ENCODE data around the gene GHRL. TPM values are rescaled to one million over a fixed set of nuclear protein-coding genes. Genes with fewer than 3 reads are reported as not detected.
A peak's percentile ranks its signal among the peaks of the same experiment; 100 is the strongest.

Gene GHRL
- total and polyA plus RNA-seq, 4 donors: 0.39 to 1.9 (median 1.6) TPM; not detected in 1

GRCh38 chr3:10336761-10337160, 44.0 kb upstream of the GHRL start:
- no peak overlapping the region for H3K27ac ChIP-seq (ENCODE audit: low read depth, low read length)
- no peaks in the 10 kb centered on the region for H3K4me1 ChIP-seq (ENCODE audit: control insufficient read depth, insufficient read depth, low read length)
- peaks cover 96% of the 10 kb centered on the region for H3K36me3 ChIP-seq (ENCODE audit: control insufficient read depth, insufficient read depth, low read length)
- no peak overlapping the region for H3K4me3 ChIP-seq (ENCODE audit: low read depth, low read length)
- WGBS (ENCODE audit: insufficient coverage): 88% methylated on average over 11 of the region's 11 CpGs
- H3K9me3 ChIP-seq (ENCODE audit: control insufficient read depth, insufficient read depth, low read length): no peaks in the 10 kb centered on the region
- DNase-seq (ENCODE audit: low read depth in 4 of 6, low spot score in 6 of 6): no peak
- H3K27me3 ChIP-seq (ENCODE audit: control insufficient read depth, insufficient read depth, low read length): no peaks in the 10 kb centered on the region

- 82% methylated on average over 24 of the region's 29 CpGs for WGBS (ENCODE audit: insufficient coverage)
- peaks cover 94% of the 10 kb centered on the region for H3K36me3 ChIP-seq (ENCODE audit: control insufficient read depth, insufficient read depth, low read length)
These were observed 43.3 kb upstream of the GHRL start for GRCh38 chr3:10335871-10336622.

GRCh38 chr3:10335190-10335738, 42.5 kb upstream of the GHRL start:
- H3K27ac ChIP-seq (ENCODE audit: low read depth, low read length): no peak overlapping the region
- H3K4me3 ChIP-seq (ENCODE audit: low read depth, low read length): no peak overlapping the region
- no peaks in the 10 kb centered on the region for H3K4me1 ChIP-seq (ENCODE audit: control insufficient read depth, insufficient read depth, low read length)
- no peaks in the 10 kb centered on the region for H3K27me3 ChIP-seq (ENCODE audit: control insufficient read depth, insufficient read depth, low read length)
- no peaks in the 10 kb centered on the region for H3K9me3 ChIP-seq (ENCODE audit: control insufficient read depth, insufficient read depth, low read length)
- 93% methylated on average over 4 of the region's 4 CpGs for WGBS (ENCODE audit: insufficient coverage)
- peaks cover 92% of the 10 kb centered on the region for H3K36me3 ChIP-seq (ENCODE audit: control insufficient read depth, insufficient read depth, low read length)
- no peak for DNase-seq (ENCODE audit: low read depth in 4 of 6, low spot score in 6 of 6)

More at GRCh38 chr3:10335871-10336622, 43.3 kb upstream of the GHRL start:
- no peak for DNase-seq (ENCODE audit: low read depth in 4 of 6, low spot score in 6 of 6)
- Histone ChIP-seq H3K4me1 (ENCODE audit: control insufficient read depth, insufficient read depth, low read length) (no peaks in the 10 kb centered on the region), H3K4me3 (ENCODE audit: low read depth, low read length) (no peak overlapping the region), H3K27ac (ENCODE audit: low read depth, low read length) (no peak overlapping the region), H3K9me3 (ENCODE audit: control insufficient read depth, insufficient read depth, low read length) (no peaks in the 10 kb centered on the region), H3K27me3 (ENCODE audit: control insufficient read depth, insufficient read depth, low read length) (no peaks in the 10 kb centered on the region)

GRCh38 chr3:10334459-10334858, 41.7 kb upstream of the GHRL start:
- DNase-seq (ENCODE audit: low read depth in 4 of 6, low spot score in 6 of 6): peak in 1 of 6 donors; percentile 41
- Histone ChIP-seq H3K36me3 (ENCODE audit: control insufficient read depth, insufficient read depth, low read length) (peaks cover 89% of the 10 kb centered on the region), H3K4me1 (ENCODE audit: control insufficient read depth, insufficient read depth, low read length) (no peaks in the 10 kb centered on the region), H3K9me3 (ENCODE audit: control insufficient read depth, insufficient read depth, low read length) (no peaks in the 10 kb centered on the region), H3K27me3 (ENCODE audit: control insufficient read depth, insufficient read depth, low read length) (no peaks in the 10 kb centered on the region), H3K4me3 (ENCODE audit: low read depth, low read length) (no peak overlapping the region), H3K27ac (ENCODE audit: low read depth, low read length) (no peak overlapping the region)
- 70% methylated on average over 12 of the region's 12 CpGs for WGBS (ENCODE audit: insufficient coverage)

GRCh38 chr3:10334042-10334441, 41.3 kb upstream of the GHRL start:
- WGBS (ENCODE audit: insufficient coverage): 76% methylated on average over 11 of the region's 11 CpGs
- Histone ChIP-seq H3K4me1 (ENCODE audit: control insufficient read depth, insufficient read depth, low read length) (no peaks in the 10 kb centered on the region), H3K27me3 (ENCODE audit: control insufficient read depth, insufficient read depth, low read length) (no peaks in the 10 kb centered on the region), H3K4me3 (ENCODE audit: low read depth, low read length) (no peak overlapping the region), H3K9me3 (ENCODE audit: control insufficient read depth, insufficient read depth, low read length) (no peaks in the 10 kb centered on the region), H3K27ac (ENCODE audit: low read depth, low read length) (no peak overlapping the region), H3K36me3 (ENCODE audit: control insufficient read depth, insufficient read depth, low read length) (peaks cover 86% of the 10 kb centered on the region)
- no peak for DNase-seq (ENCODE audit: low read depth in 4 of 6, low spot score in 6 of 6)

GRCh38 chr3:10333349-10333650, 40.6 kb upstream of the GHRL start:
- H3K27me3 ChIP-seq (ENCODE audit: control insufficient read depth, insufficient read depth, low read length): no peaks in the 10 kb centered on the region
- no peak overlapping the region for H3K4me3 ChIP-seq (ENCODE audit: low read depth, low read length)
- WGBS (ENCODE audit: insufficient coverage): 81% methylated on average over 1 of the region's 2 CpGs
- peaks cover 86% of the 10 kb centered on the region for H3K36me3 ChIP-seq (ENCODE audit: control insufficient read depth, insufficient read depth, low read length)
- no peak overlapping the region for H3K27ac ChIP-seq (ENCODE audit: low read depth, low read length)
- H3K4me1 ChIP-seq (ENCODE audit: control insufficient read depth, insufficient read depth, low read length): no peaks in the 10 kb centered on the region
- DNase-seq (ENCODE audit: low read depth in 4 of 6, low spot score in 6 of 6): no peak
- no peaks in the 10 kb centered on the region for H3K9me3 ChIP-seq (ENCODE audit: control insufficient read depth, insufficient read depth, low read length)

GRCh38 chr3:10332481-10333348, 40.0 kb upstream of the GHRL start:
- Histone ChIP-seq H3K36me3 (ENCODE audit: control insufficient read depth, insufficient read depth, low read length) (peaks cover 82% of the 10 kb centered on the region), H3K27me3 (ENCODE audit: control insufficient read depth, insufficient read depth, low read length) (no peaks in the 10 kb centered on the region), H3K4me1 (ENCODE audit: control insufficient read depth, insufficient read depth, low read length) (no peaks in the 10 kb centered on the region), H3K4me3 (ENCODE audit: low read depth, low read length) (no peak overlapping the region), H3K27ac (ENCODE audit: low read depth, low read length) (no peak overlapping the region), H3K9me3 (ENCODE audit: control insufficient read depth, insufficient read depth, low read length) (no peaks in the 10 kb centered on the region)
- no peak for DNase-seq (ENCODE audit: low read depth in 4 of 6, low spot score in 6 of 6)
- WGBS (ENCODE audit: insufficient coverage): 90% methylated on average over 17 of the region's 20 CpGs

- peaks cover 75% of the 10 kb centered on the region for H3K36me3 ChIP-seq (ENCODE audit: control insufficient read depth, insufficient read depth, low read length)
- H3K27ac ChIP-seq (ENCODE audit: low read depth, low read length): no peak overlapping the region
- no peaks in the 10 kb centered on the region for H3K4me1 ChIP-seq (ENCODE audit: control insufficient read depth, insufficient read depth, low read length)
- WGBS (ENCODE audit: insufficient coverage): 76% methylated on average over 3 of the region's 8 CpGs
- no peaks in the 10 kb centered on the region for H3K27me3 ChIP-seq (ENCODE audit: control insufficient read depth, insufficient read depth, low read length)
- no peak overlapping the region for H3K4me3 ChIP-seq (ENCODE audit: low read depth, low read length)
- no peak for DNase-seq (ENCODE audit: low read depth in 4 of 6, low spot score in 6 of 6)
- H3K9me3 ChIP-seq (ENCODE audit: control insufficient read depth, insufficient read depth, low read length): no peaks in the 10 kb centered on the region
These were observed 38.6 kb upstream of the GHRL start for GRCh38 chr3:10331320-10331719.

GRCh38 chr3:10330319-10330718, 37.6 kb upstream of the GHRL start:
- Histone ChIP-seq H3K27ac (ENCODE audit: low read depth, low read length) (no peak overlapping the region), H3K27me3 (ENCODE audit: control insufficient read depth, insufficient read depth, low read length) (no peaks in the 10 kb centered on the region)
- 76% methylated on average over 9 of the region's 12 CpGs for WGBS (ENCODE audit: insufficient coverage)

More at GRCh38 chr3:10330319-10330718, 37.6 kb upstream of the GHRL start:
- no peak for DNase-seq (ENCODE audit: low read depth in 4 of 6, low spot score in 6 of 6)
- H3K4me1 ChIP-seq (ENCODE audit: control insufficient read depth, insufficient read depth, low read length): no peaks in the 10 kb centered on the region
- no peak overlapping the region for H3K4me3 ChIP-seq (ENCODE audit: low read depth, low read length)
- no peaks in the 10 kb centered on the region for H3K9me3 ChIP-seq (ENCODE audit: control insufficient read depth, insufficient read depth, low read length)
- peaks cover 68% of the 10 kb centered on the region for H3K36me3 ChIP-seq (ENCODE audit: control insufficient read depth, insufficient read depth, low read length)

Measured in spinal cord (tissue), 10 donors.